Smooth muscle cell (in vitro differentiated cells): ENCODE results near the gene C10orf67. TPM values are rescaled to one million over a fixed set of nuclear protein-coding genes. Genes with fewer than 3 reads are reported as not detected.

Experiments used
- DNase-seq: peaks from one replicate; lab custom pipeline; 2025; ENCODE audit not compliant: unreplicated experiment; lab: John Stamatoyannopoulos, UW
- H2AFZ ChIP-seq: fragments of 200-600 bp; sonication (generic); 2 replicates; pipeline ENCODE4 v1.6.0; 2016; ENCODE audit warnings: antibody characterized with exemption, low read depth, mild to moderate bottlenecking
- H3F3A ChIP-seq: fragments of 200-600 bp; sonication (generic); 2 replicates; pipeline ENCODE4 v1.6.0; 2017; ENCODE audit warnings: antibody characterized with exemption, low read depth
- H3K27ac ChIP-seq: fragments of 200-600 bp; sonication (generic); 2 replicates; pipeline ENCODE4 v1.5.1; 2016; ENCODE audit warnings: low read depth, mild to moderate bottlenecking
- H3K27me3 ChIP-seq: fragments of 200-600 bp; sonication (generic); 2 replicates; pipeline ENCODE4 v1.6.1; 2016; ENCODE audit warnings: low read depth, mild to moderate bottlenecking
- H3K36me3 ChIP-seq: fragments of 200-600 bp; sonication (generic); 2 replicates; pipeline ENCODE4 v1.5.1; 2016; ENCODE audit warnings: low read depth
- H3K4me1 ChIP-seq: fragments of 200-600 bp; sonication (generic); 2 replicates; pipeline ENCODE4 v1.5.1; 2016; ENCODE audit warnings: low read depth
- H3K4me2 ChIP-seq: fragments of 200-600 bp; sonication (generic); 2 replicates; pipeline ENCODE4 v1.6.0; 2016; ENCODE audit warnings: mild to moderate bottlenecking
- H3K4me3 ChIP-seq: fragments of 200-600 bp; sonication (generic); 2 replicates; pipeline ENCODE4 v1.5.1; 2016; ENCODE audit warnings: mild to moderate bottlenecking
- H3K79me2 ChIP-seq: fragments of 200-600 bp; sonication (generic); 2 replicates; pipeline ENCODE4 v1.6.0; 2016; ENCODE audit warnings: low read depth, mild to moderate bottlenecking
- H3K9ac ChIP-seq: fragments of 200-600 bp; sonication (generic); 2 replicates; pipeline ENCODE4 v1.6.0; 2016; ENCODE audit warnings: low read depth
- H3K9me3 ChIP-seq: fragments of 200-600 bp; sonication (generic); replicated peaks from 2 replicates; pipeline ENCODE4 v1.5.1; 2016; ENCODE audit warnings: low read depth
- H4K20me1 ChIP-seq: fragments of 200-600 bp; sonication (generic); 2 replicates; pipeline ENCODE4 v1.6.0; 2016; ENCODE audit warnings: low read depth
- CTCF ChIP-seq: fragments of 200-600 bp; sonication (generic); IDR thresholded peaks from 2 replicates; pipeline ENCODE4 v1.5.1; 2017; ENCODE audit warnings: borderline replicate concordance, mild to moderate bottlenecking, antibody characterized with exemption; ENCODE audit not compliant: insufficient read depth, poor library complexity, severe bottlenecking
- WGBS: methylation state at CpG from one replicate; pipeline ENCODE4 v1.1.7; 2016; ENCODE audit warnings: low lambda C conversion rate; 5-methylcytosine and 5-hydroxymethylcytosine counted together
- polyA plus RNA-seq: library from polyadenylated mRNA; unstranded; fragments of >200 nt; fragmentation: Nextera tagmentation; extraction: Ambion mirVana; gene quantifications from 2 replicates; pipeline ENCODE4 v1.2.1, GENCODE V29; 2016
- total RNA-seq: library from RNA; depleted of rRNA; stranded (reverse); fragments of >200 nt; gene quantifications from 2 replicates; pipeline ENCODE4 v1.2.3, GENCODE V29; 2014

C10orf67 gene
- total and polyA plus RNA-seq, 2 experiments from 2014 or later, result not detected

GRCh38 chr10:23199768-23200511 is 144.7 kb downstream of the C10orf67 start:
- no peak overlapping the region for H3K4me3 ChIP-seq
- no peaks in the 10 kb centered on the region for H3K79me2 ChIP-seq
- H3K27me3 ChIP-seq, result peaks cover 100% of the 10 kb centered on the region
- no peak for DNase-seq
- H3K9me3 ChIP-seq, result no peaks in the 10 kb centered on the region
- no peaks in the 10 kb centered on the region for H4K20me1 ChIP-seq
- no peak for TF ChIP-seq CTCF
- 8% methylated on average over 29 of the region's 30 CpGs for WGBS
- no peaks in the 10 kb centered on the region for H3K36me3 ChIP-seq
- no peak overlapping the region for H3K9ac ChIP-seq
- no peak overlapping the region for H3K27ac ChIP-seq
- H3F3A ChIP-seq, result no peaks in the 10 kb centered on the region
- peaks cover 17% of the 10 kb centered on the region for H3K4me1 ChIP-seq
- no peak overlapping the region for H2AFZ ChIP-seq
- H3K4me2 ChIP-seq, result no peak overlapping the region

GRCh38 chr10:23198940-23199767 is 145.4 kb downstream of the C10orf67 start:
- peaks cover 19% of the 10 kb centered on the region for H3K4me1 ChIP-seq
- no peak overlapping the region for H3K9ac ChIP-seq
- TF ChIP-seq CTCF, result no peak
- H4K20me1 ChIP-seq, result no peaks in the 10 kb centered on the region
- WGBS, result 2% methylated on average over 52 of the region's 60 CpGs
- H3K9me3 ChIP-seq, result no peaks in the 10 kb centered on the region
- no peak for DNase-seq
- no peak overlapping the region for H2AFZ ChIP-seq
- H3K27me3 ChIP-seq, result peaks cover 100% of the 10 kb centered on the region
- H3K27ac ChIP-seq, result no peak overlapping the region
- H3K4me2 ChIP-seq, result no peak overlapping the region
- no peaks in the 10 kb centered on the region for H3F3A ChIP-seq
- H3K36me3 ChIP-seq, result no peaks in the 10 kb centered on the region
- H3K79me2 ChIP-seq, result no peaks in the 10 kb centered on the region
- no peak overlapping the region for H3K4me3 ChIP-seq

- 2% methylated on average over 13 of the region's 13 CpGs for WGBS
- H3K27me3 ChIP-seq, result peaks cover 100% of the 10 kb centered on the region
- no peak overlapping the region for H2AFZ ChIP-seq
- H3K36me3 ChIP-seq, result no peaks in the 10 kb centered on the region
- no peak overlapping the region for H3K27ac ChIP-seq
- peaks cover 19% of the 10 kb centered on the region for H3K4me1 ChIP-seq
- H4K20me1 ChIP-seq, result no peaks in the 10 kb centered on the region
- TF ChIP-seq CTCF, result no peak
- no peaks in the 10 kb centered on the region for H3F3A ChIP-seq
- DNase-seq, result no peak
- H3K4me3 ChIP-seq, result no peak overlapping the region
- H3K9me3 ChIP-seq, result no peaks in the 10 kb centered on the region
- H3K4me2 ChIP-seq, result no peak overlapping the region
- no peak overlapping the region for H3K9ac ChIP-seq
- H3K79me2 ChIP-seq, result no peaks in the 10 kb centered on the region
Observed at GRCh38 chr10:23198610-23198939, 146.0 kb downstream of the C10orf67 start.
